Gastroesophageal sphincter (tissue), 3 donors: Measurements from ENCODE around the gene MACROD2.

Source experiments
- CTCF ChIP-seq, 4 experiments: fragments of 200-600 bp in 2 of 4; fragments of 450-650 bp in 2 of 4; sonication (generic) in 1 of 4; IDR thresholded peaks; one replicate each; pipeline ENCODE4 v1.5.1; 2017 to 2019; ENCODE audit warnings: antibody characterized with exemption in 4 of 4, mild to moderate bottlenecking in 2 of 4, moderate library complexity in 2 of 4
- EP300 ChIP-seq: sonication (generic); formaldehyde crosslinking; IDR thresholded peaks from one replicate; pipeline ENCODE4 v1.6.1; 2017; ENCODE audit warnings: antibody characterized with exemption, mild to moderate bottlenecking
- POLR2A ChIP-seq, 2 donors: fragments of 450-650 bp; IDR thresholded peaks; one replicate each; pipeline ENCODE4 v1.6.1; 2017; ENCODE audit warnings: antibody characterized with exemption in 2 of 2, mild to moderate bottlenecking in 2 of 2, moderate library complexity in 1 of 2
- POLR2AphosphoS5 ChIP-seq: sonication (generic); formaldehyde crosslinking; IDR thresholded peaks from one replicate; pipeline ENCODE4 v1.6.1; 2017; ENCODE audit warnings: antibody characterized with exemption

- TF ChIP-seq CTCF (IDR thresholded peaks at IDR 0.05) (no peak), POLR2A (IDR thresholded peaks at IDR 0.05) (no peak), EP300 (no peak), POLR2AphosphoS5 (no peak)
Measured at GRCh38 chr20:15482525-15482924, 1487.2 kb downstream of the MACROD2 start.
